Left ventricle myocardium inferior (tissue), 1 donor: Measurements from ENCODE around the gene RNASE4. TPM values are rescaled to one million over a fixed set of nuclear protein-coding genes. Genes with fewer than 3 reads are reported as not detected.

Source experiments
- DNase-seq: peaks from one replicate; pipeline ENCODE4 v3.0.0-alpha.2; 2020
- H3K27ac ChIP-seq: fragments of 200-600 bp; replicated peaks from 2 replicates; pipeline ENCODE4 v1.8.0; 2021
- H3K27me3 ChIP-seq: fragments of 200-600 bp; 2 replicates; pipeline ENCODE4 v1.8.0; 2021; ENCODE audit warnings: low read depth
- H3K36me3 ChIP-seq: fragments of 200-600 bp; 2 replicates; pipeline ENCODE4 v1.8.0; 2021
- H3K4me1 ChIP-seq: fragments of 200-600 bp; 2 replicates; pipeline ENCODE4 v1.8.0; 2021
- H3K4me3 ChIP-seq: fragments of 200-600 bp; 2 replicates; pipeline ENCODE4 v1.8.0; 2021; ENCODE audit warnings: mild to moderate bottlenecking, moderate library complexity
- H3K9me3 ChIP-seq: fragments of 200-600 bp; replicated peaks from 2 replicates; pipeline ENCODE4 v1.8.0; 2021
- CTCF ChIP-seq: fragments of 200-600 bp; IDR thresholded peaks from 2 replicates; pipeline ENCODE4 v1.8.0; 2021; ENCODE audit warnings: antibody characterized with exemption, mild to moderate bottlenecking, borderline replicate concordance
- intact Hi-C: fragments of 100-400 bp; cut with micrococcal nuclease; formaldehyde crosslinking; loops from one replicate; pipeline ENCODE4 v1.11.0; 2022
- total RNA-seq: library from RNA; stranded (reverse); fragmentation: NEBNext Ultra II Directional; extraction: Animal tissue kit (Norgen Biotek cat#: 25700); gene quantifications from one replicate; pipeline ENCODE4 v1.2.1, GENCODE V29; 2021
- donor health status: DM: no; HTN: yes; CAD: no; lungs with severe emphysema.

Gene RNASE4
- total RNA-seq, 1 donor from 2014 or later: 9.0 TPM

GRCh38 chr14:20707622-20708021 is 23.3 kb downstream of the RNASE4 start:
- H3K36me3 ChIP-seq: no peaks in the 10 kb centered on the region
- intact Hi-C loops: no loop called here
- no peak for DNase-seq
- H3K27ac ChIP-seq: peak overlapping the region; percentile 68
- H3K27me3 ChIP-seq: no peaks in the 10 kb centered on the region
- no peaks in the 10 kb centered on the region for H3K4me1 ChIP-seq
- TF ChIP-seq CTCF: no peak
- no peaks in the 10 kb centered on the region for H3K9me3 ChIP-seq
- no peak overlapping the region for H3K4me3 ChIP-seq

GRCh38 chr14:20711261-20711660 is 26.9 kb downstream of the RNASE4 start:
- no peak for DNase-seq
- H3K4me1 ChIP-seq: no peaks in the 10 kb centered on the region
- no peak overlapping the region for H3K27ac ChIP-seq
- no peaks in the 10 kb centered on the region for H3K9me3 ChIP-seq
- TF ChIP-seq CTCF: no peak
- H3K36me3 ChIP-seq: no peaks in the 10 kb centered on the region
- peaks cover 12% of the 10 kb centered on the region for H3K27me3 ChIP-seq
- intact Hi-C loops: no loop called here
- H3K4me3 ChIP-seq: no peak overlapping the region

GRCh38 chr14:20711685-20712084 is 27.3 kb downstream of the RNASE4 start:
- DNase-seq: no peak
- no peak overlapping the region for H3K27ac ChIP-seq
- no peaks in the 10 kb centered on the region for H3K36me3 ChIP-seq
- peaks cover 13% of the 10 kb centered on the region for H3K27me3 ChIP-seq
- TF ChIP-seq CTCF: no peak
- H3K4me1 ChIP-seq: no peaks in the 10 kb centered on the region
- no peak overlapping the region for H3K4me3 ChIP-seq
- intact Hi-C loops: no loop called here
- no peaks in the 10 kb centered on the region for H3K9me3 ChIP-seq

GRCh38 chr14:20712904-20713303 is 28.5 kb downstream of the RNASE4 start:
- H3K36me3 ChIP-seq: no peaks in the 10 kb centered on the region
- no peaks in the 10 kb centered on the region for H3K4me1 ChIP-seq
- intact Hi-C loops: no loop called here
- H3K9me3 ChIP-seq: no peaks in the 10 kb centered on the region
- H3K27ac ChIP-seq: no peak overlapping the region
- DNase-seq: no peak
- peaks cover 19% of the 10 kb centered on the region for H3K27me3 ChIP-seq
- TF ChIP-seq CTCF: no peak
- H3K4me3 ChIP-seq: no peak overlapping the region

- Histone ChIP-seq H3K36me3 (no peaks in the 10 kb centered on the region), H3K27me3 (peaks cover 19% of the 10 kb centered on the region), H3K27ac (peak overlapping the region; percentile 44), H3K4me3 (no peak overlapping the region), H3K9me3 (no peaks in the 10 kb centered on the region), H3K4me1 (no peaks in the 10 kb centered on the region)
- no peak for TF ChIP-seq CTCF
- intact Hi-C loops: no loop called here
- peak; percentile 77 for DNase-seq
Observed at GRCh38 chr14:20714593-20715250, 30.4 kb downstream of the RNASE4 start.

- DNase-seq: no peak
- Histone ChIP-seq H3K9me3 (no peaks in the 10 kb centered on the region), H3K4me3 (no peak overlapping the region), H3K27ac (no peak overlapping the region), H3K27me3 (peaks cover 33% of the 10 kb centered on the region), H3K4me1 (no peaks in the 10 kb centered on the region), H3K36me3 (no peaks in the 10 kb centered on the region)
- no peak for TF ChIP-seq CTCF
- intact Hi-C loops: no loop called here
Observed at GRCh38 chr14:20719777-20720176, 35.4 kb downstream of the RNASE4 start.
